Keratinocyte (primary cell): ENCODE results near the gene NOLC1. TPM values are rescaled to one million over a fixed set of nuclear protein-coding genes. Genes with fewer than 3 reads are reported as not detected.

Experiments
- DNase-seq: peaks from one replicate; pipeline ENCODE4 v3.0.0-alpha.2; 2011; ENCODE audit warnings: low read depth, missing footprints, low spot score
- FAIRE-seq: peaks from 2 replicates; lab custom pipeline; 2011; peaks lifted over from hg19 to GRCh38; lab: Jason Lieb, UNC
- H2AFZ ChIP-seq: 2 replicates; pipeline ENCODE4 v1.6.0; 2012; ENCODE audit warnings: low read length, control low read depth, inconsistent platforms; ENCODE audit not compliant: control insufficient read depth
- H3K27ac ChIP-seq: 2 replicates; pipeline ENCODE4 v1.5.1; 2011; ENCODE audit warnings: low read length; ENCODE audit not compliant: control insufficient read depth, insufficient read depth
- H3K27me3 ChIP-seq: 3 replicates; pipeline ENCODE4 v1.6.0; 2011; ENCODE audit warnings: low read length; ENCODE audit not compliant: control insufficient read depth, insufficient read depth; ENCODE audit errors: extremely low read depth
- H3K36me3 ChIP-seq, 2 experiments: 2 replicates in 1 of 2; 3 replicates in 1 of 2; pipeline ENCODE4 v1.5.1; 2011; ENCODE audit warnings: low read length in 2 of 2, mild to moderate bottlenecking in 1 of 2; ENCODE audit not compliant: control insufficient read depth in 2 of 2, insufficient read depth in 2 of 2; ENCODE audit errors: extremely low read depth in 1 of 2
- H3K4me1 ChIP-seq: 3 replicates; pipeline ENCODE4 v1.5.1; 2011; ENCODE audit warnings: low read length; ENCODE audit not compliant: control insufficient read depth, insufficient read depth; ENCODE audit errors: extremely low read depth
- H3K4me2 ChIP-seq: 3 replicates; pipeline ENCODE4 v1.6.0; 2011; ENCODE audit warnings: low read depth, low read length; ENCODE audit not compliant: control insufficient read depth, insufficient read depth; ENCODE audit errors: extremely low read depth
- H3K4me3 ChIP-seq, 3 experiments: fragments of 200-600 bp in 1 of 3; sonication (generic) in 1 of 3; 2 replicates in 2 of 3; 3 replicates in 1 of 3; pipeline ENCODE4 v1.5.1; 2011 to 2016; ENCODE audit warnings: low read length in 3 of 3, mild to moderate bottlenecking in 3 of 3, control low read depth in 2 of 3, inconsistent platforms in 1 of 3, low read depth in 1 of 3, mixed read lengths in 1 of 3, mixed run types in 1 of 3, moderate library complexity in 1 of 3; ENCODE audit not compliant: control insufficient read depth in 2 of 3, insufficient read depth in 2 of 3; ENCODE audit errors: extremely low read depth in 1 of 3
- H3K79me2 ChIP-seq: 2 replicates; pipeline ENCODE4 v1.6.0; 2012; ENCODE audit warnings: low read length; ENCODE audit not compliant: control insufficient read depth, insufficient read depth
- H3K9ac ChIP-seq: 3 replicates; pipeline ENCODE4 v1.6.0; 2011; ENCODE audit warnings: low read length; ENCODE audit not compliant: control insufficient read depth, insufficient read depth; ENCODE audit errors: extremely low read depth
- H3K9me1 ChIP-seq: 3 replicates; pipeline ENCODE4 v1.6.0; 2011; ENCODE audit warnings: low read length; ENCODE audit not compliant: control insufficient read depth, insufficient read depth; ENCODE audit errors: extremely low read depth
- H3K9me3 ChIP-seq: 2 replicates; pipeline ENCODE4 v1.5.1; 2012; ENCODE audit warnings: low read depth, low read length; ENCODE audit not compliant: control insufficient read depth
- H4K20me1 ChIP-seq: 3 replicates; pipeline ENCODE4 v1.6.0; 2011; ENCODE audit warnings: low read length; ENCODE audit not compliant: control insufficient read depth, insufficient read depth; ENCODE audit errors: extremely low read depth
- EZH2 ChIP-seq: IDR thresholded peaks from one replicate; pipeline ENCODE4 v1.6.1; 2012; ENCODE audit warnings: inconsistent platforms, mild to moderate bottlenecking, low read length, moderate library complexity
- dilution Hi-C: fragments of 300-500 bp; cut with MboI; formaldehyde crosslinking; loops from one replicate; pipeline ENCODE4 v1.7.0; 2020; ENCODE audit warnings: low sequenced_read_pairs; ENCODE audit not compliant: extremely low pct_ligation_motif_present
- polyA plus RNA-seq, 5 experiments: library from polyadenylated mRNA; depleted of rRNA in 3 of 5; stranded (reverse) in 3 of 5; stranded (forward) in 1 of 5; unstranded in 1 of 5; fragments of >200 nt; gene quantifications; 1 replicate in 1 of 5; 2 replicates in 3 of 5; 3 replicates in 1 of 5; pipeline versions ENCODE4 v1.2.1 to v1.2.3, GENCODE V29; 2011 to 2012; ENCODE audit warnings: missing spikeins in 2 of 5, low read depth in 1 of 5, low replicate concordance in 1 of 5
- TF ChIP-seq, protein P1 (sequence below), 3 experiments: IDR thresholded peaks in 1 of 3; conservative IDR thresholded peaks in 1 of 3; optimal IDR thresholded peaks in 1 of 3; 2 replicates in 2 of 3; 3 replicates in 1 of 3; pipeline versions ENCODE3 to v1.5.1; 2011; ENCODE audit warnings: low read length in 3 of 3, mild to moderate bottlenecking in 3 of 3, moderate library complexity in 2 of 3, control low read depth in 1 of 3, inconsistent platforms in 1 of 3; ENCODE audit not compliant: insufficient read depth in 2 of 3; ENCODE audit errors: extremely low read depth in 1 of 3

Gene NOLC1
- polyA plus RNA-seq, 1 donor (not counting 4 experiments of a cell fraction or from before 2014, with no cell fraction given): 126 TPM

DNA sequence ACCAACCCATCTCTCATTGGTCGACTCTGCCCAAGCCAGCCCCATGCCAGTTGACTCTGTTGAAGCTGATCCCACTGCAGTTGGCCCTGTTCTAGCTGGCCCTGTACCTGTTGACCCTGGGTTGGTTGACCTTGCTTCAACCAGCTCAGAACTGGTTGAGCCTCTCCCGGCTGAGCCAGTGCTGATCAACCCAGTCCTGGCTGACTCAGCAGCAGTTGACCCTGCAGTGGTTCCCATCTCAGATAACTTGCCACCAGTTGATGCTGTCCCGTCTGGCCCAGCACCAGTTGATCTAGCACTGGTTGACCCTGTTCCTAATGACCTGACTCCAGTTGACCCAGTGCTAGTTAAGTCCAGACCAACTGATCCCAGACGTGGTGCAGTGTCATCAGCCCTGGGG lies 12.0 kb upstream of the NOLC1 start:
- H3K36me3 ChIP-seq: peaks cover 60 to 63% of the 10 kb centered on the region in 2 experiments
- no peak for FAIRE-seq
- H3K9me3 ChIP-seq: no peaks in the 10 kb centered on the region
- H3K4me3 ChIP-seq: no peak overlapping the region
- H3K27me3 ChIP-seq: no peaks in the 10 kb centered on the region
- H2AFZ ChIP-seq: no peak overlapping the region
- H3K4me2 ChIP-seq: no peak overlapping the region
- H3K9ac ChIP-seq: no peak overlapping the region
- peaks cover 3% of the 10 kb centered on the region for H3K9me1 ChIP-seq
- TF ChIP-seq, protein P1, sequence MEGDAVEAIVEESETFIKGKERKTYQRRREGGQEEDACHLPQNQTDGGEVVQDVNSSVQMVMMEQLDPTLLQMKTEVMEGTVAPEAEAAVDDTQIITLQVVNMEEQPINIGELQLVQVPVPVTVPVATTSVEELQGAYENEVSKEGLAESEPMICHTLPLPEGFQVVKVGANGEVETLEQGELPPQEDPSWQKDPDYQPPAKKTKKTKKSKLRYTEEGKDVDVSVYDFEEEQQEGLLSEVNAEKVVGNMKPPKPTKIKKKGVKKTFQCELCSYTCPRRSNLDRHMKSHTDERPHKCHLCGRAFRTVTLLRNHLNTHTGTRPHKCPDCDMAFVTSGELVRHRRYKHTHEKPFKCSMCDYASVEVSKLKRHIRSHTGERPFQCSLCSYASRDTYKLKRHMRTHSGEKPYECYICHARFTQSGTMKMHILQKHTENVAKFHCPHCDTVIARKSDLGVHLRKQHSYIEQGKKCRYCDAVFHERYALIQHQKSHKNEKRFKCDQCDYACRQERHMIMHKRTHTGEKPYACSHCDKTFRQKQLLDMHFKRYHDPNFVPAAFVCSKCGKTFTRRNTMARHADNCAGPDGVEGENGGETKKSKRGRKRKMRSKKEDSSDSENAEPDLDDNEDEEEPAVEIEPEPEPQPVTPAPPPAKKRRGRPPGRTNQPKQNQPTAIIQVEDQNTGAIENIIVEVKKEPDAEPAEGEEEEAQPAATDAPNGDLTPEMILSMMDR (optimal IDR thresholded peaks at IDR 0.05 in 1 of 3, IDR thresholded peaks at IDR 0.05 in 1 of 3, conservative IDR thresholded peaks at IDR 0.05 in 1 of 3; ENCODE audit: extremely low read depth in 1 of 3, insufficient read depth in 2 of 3, low read length in 3 of 3): no peak
- TF ChIP-seq EZH2: no peak
- no peak overlapping the region for H3K27ac ChIP-seq
- H3K4me1 ChIP-seq: peaks cover 21% of the 10 kb centered on the region
- dilution Hi-C loops: no loop called here
- no peak for DNase-seq
- H3K79me2 ChIP-seq: peaks cover 90% of the 10 kb centered on the region
- peaks cover 52% of the 10 kb centered on the region for H4K20me1 ChIP-seq

DNA sequence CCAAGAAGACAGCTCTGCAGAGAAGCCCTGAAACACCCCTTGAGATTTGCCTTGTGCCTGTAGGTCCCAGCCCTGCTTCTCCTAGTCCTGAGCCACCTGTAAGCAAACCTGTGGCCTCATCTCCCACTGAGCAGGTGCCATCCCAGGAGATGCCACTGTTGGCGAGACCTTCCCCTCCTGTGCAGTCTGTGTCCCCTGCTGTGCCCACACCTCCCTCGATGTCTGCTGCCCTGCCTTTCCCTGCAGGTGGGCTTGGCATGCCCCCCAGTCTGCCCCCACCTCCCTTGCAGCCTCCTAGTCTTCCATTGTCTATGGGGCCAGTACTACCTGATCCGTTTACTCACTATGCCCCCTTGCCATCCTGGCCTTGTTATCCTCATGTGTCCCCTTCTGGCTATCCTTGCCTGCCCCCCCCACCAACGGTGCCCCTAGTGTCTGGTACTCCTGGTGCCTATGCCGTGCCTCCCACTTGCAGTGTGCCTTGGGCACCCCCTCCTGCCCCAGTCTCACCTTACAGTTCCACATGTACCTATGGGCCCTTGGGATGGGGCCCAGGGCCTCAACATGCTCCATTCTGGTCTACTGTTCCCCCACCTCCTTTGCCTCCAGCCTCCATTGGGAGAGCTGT lies 11.2 kb upstream of the NOLC1 start:
- H4K20me1 ChIP-seq: peaks cover 46% of the 10 kb centered on the region

More for the DNA sequence above, 11.2 kb upstream of the NOLC1 start:
- Histone ChIP-seq H3K79me2 (peaks cover 82% of the 10 kb centered on the region), H3K36me3 (peaks cover 57 to 61% of the 10 kb centered on the region in 2 experiments), H3K4me3 (no peak overlapping the region), H3K27me3 (no peaks in the 10 kb centered on the region), H3K4me1 (peaks cover 13% of the 10 kb centered on the region), H3K27ac (no peak overlapping the region), H2AFZ (no peak overlapping the region), H3K9me1 (peaks cover 3% of the 10 kb centered on the region), H3K9me3 (no peaks in the 10 kb centered on the region), H3K9ac (no peak overlapping the region), H3K4me2 (no peak overlapping the region)
- FAIRE-seq (no peak), DNase-seq (no peak)
- TF ChIP-seq, protein P1 (optimal IDR thresholded peaks at IDR 0.05 in 1 of 3, IDR thresholded peaks at IDR 0.05 in 1 of 3, conservative IDR thresholded peaks at IDR 0.05 in 1 of 3; ENCODE audit: extremely low read depth in 1 of 3, insufficient read depth in 2 of 3, low read length in 3 of 3): no peak
- TF ChIP-seq EZH2: no peak
- dilution Hi-C loops: no loop called here
